PC-3 (cell line): ENCODE results near the gene PLCL2.

Experiments used
- EZH2phosphoT487 ChIP-seq: fragments of 300-600 bp; sonication (generic); IDR thresholded peaks from 2 replicates; pipeline ENCODE4 v1.6.1; 2018; ENCODE audit warnings: mild to moderate bottlenecking, antibody characterized with exemption, low read length, borderline replicate concordance
- TF ChIP-seq, protein P1 (sequence below): fragments of 300-600 bp; sonication (generic); conservative IDR thresholded peaks from 2 replicates; pipeline ENCODE4 v1.5.1; 2017; ENCODE audit warnings: antibody characterized with exemption, low read depth, mild to moderate bottlenecking, low read length

GRCh38 chr3:16842272-16843270, 42.2 kb upstream of the PLCL2 start:
- TF ChIP-seq, protein P1, sequence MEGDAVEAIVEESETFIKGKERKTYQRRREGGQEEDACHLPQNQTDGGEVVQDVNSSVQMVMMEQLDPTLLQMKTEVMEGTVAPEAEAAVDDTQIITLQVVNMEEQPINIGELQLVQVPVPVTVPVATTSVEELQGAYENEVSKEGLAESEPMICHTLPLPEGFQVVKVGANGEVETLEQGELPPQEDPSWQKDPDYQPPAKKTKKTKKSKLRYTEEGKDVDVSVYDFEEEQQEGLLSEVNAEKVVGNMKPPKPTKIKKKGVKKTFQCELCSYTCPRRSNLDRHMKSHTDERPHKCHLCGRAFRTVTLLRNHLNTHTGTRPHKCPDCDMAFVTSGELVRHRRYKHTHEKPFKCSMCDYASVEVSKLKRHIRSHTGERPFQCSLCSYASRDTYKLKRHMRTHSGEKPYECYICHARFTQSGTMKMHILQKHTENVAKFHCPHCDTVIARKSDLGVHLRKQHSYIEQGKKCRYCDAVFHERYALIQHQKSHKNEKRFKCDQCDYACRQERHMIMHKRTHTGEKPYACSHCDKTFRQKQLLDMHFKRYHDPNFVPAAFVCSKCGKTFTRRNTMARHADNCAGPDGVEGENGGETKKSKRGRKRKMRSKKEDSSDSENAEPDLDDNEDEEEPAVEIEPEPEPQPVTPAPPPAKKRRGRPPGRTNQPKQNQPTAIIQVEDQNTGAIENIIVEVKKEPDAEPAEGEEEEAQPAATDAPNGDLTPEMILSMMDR: no peak
- no peak for TF ChIP-seq EZH2phosphoT487
